HepG2 (cell line): ENCODE measurements around the gene ENTPD6. TPM values are rescaled to one million over a fixed set of nuclear protein-coding genes. Genes with fewer than 3 reads are reported as not detected.

Experiments used
- ATAC-seq: fragments of 200-7000 bp; cut with Tn5 transposase; 3 replicates; pipeline ENCODE4 v1.9.1; 2020; ENCODE audit warnings: mild to moderate bottlenecking, moderate library complexity
- BruUV-seq: library from RNA; stranded (reverse); fragments of 400-500 nt; replicated peaks from 2 replicates; lab custom pipeline; 2021; lab: Mats Ljungman, UMichigan
- CTCF ChIA-PET: fragments of 300-600 bp; formaldehyde crosslinking; extraction: SDS; loops from one replicate; lab custom pipeline; 2021; ENCODE audit warnings: low total read pairs, inconsistent platforms, low intra/inter-chr PET ratio; lab: Yijun Ruan, JAX
- POLR2A ChIA-PET: fragments of 350-600 bp; sonication (Branson Sonifier 250); formaldehyde crosslinking; loops from one replicate; lab custom pipeline; 2020; ENCODE audit warnings: antibody characterized with exemption, inconsistent platforms; lab: Yijun Ruan, JAX
- DNase-seq: peaks from one replicate; pipeline ENCODE4 v3.0.0-alpha.2; 2015; ENCODE audit warnings: low spot score
- FAIRE-seq: peaks from 3 replicates; lab custom pipeline; 2011; peaks lifted over from hg19 to GRCh38; lab: Jason Lieb, UNC
- H2AFZ ChIP-seq: one replicate; pipeline ENCODE4 v1.6.1; 2011; ENCODE audit warnings: low read length, inconsistent platforms
- H3K27ac ChIP-seq: fragments of 300-600 bp; 3 replicates; pipeline ENCODE4 v1.8.0; 2011; ENCODE audit warnings: mixed run types, mild to moderate bottlenecking, mixed read lengths, low read length, inconsistent platforms; ENCODE audit not compliant: insufficient read depth; ENCODE audit errors: extremely low read length
- H3K27me3 ChIP-seq, 2 experiments: fragments of 200-600 bp in 1 of 2; 2 replicates in 1 of 2; 3 replicates in 1 of 2; pipeline versions ENCODE4 v1.6.0 to v1.8.0; 2011; ENCODE audit warnings: low read length in 2 of 2, mild to moderate bottlenecking in 2 of 2, moderate library complexity in 2 of 2, inconsistent platforms in 1 of 2; ENCODE audit not compliant: insufficient read depth in 2 of 2, control insufficient read depth in 1 of 2
- H3K36me3 ChIP-seq, 2 experiments: fragments of 200-600 bp in 1 of 2; replicated peaks in 1 of 2; 2 replicates in 1 of 2; 3 replicates in 1 of 2; pipeline versions ENCODE4 v1.5.1 to v1.8.0; 2011; ENCODE audit warnings: low read length in 2 of 2, inconsistent platforms in 1 of 2; ENCODE audit not compliant: insufficient read depth in 2 of 2, control insufficient read depth in 1 of 2
- H3K4me1 ChIP-seq: 2 replicates; pipeline ENCODE4 v1.5.1; 2012; ENCODE audit warnings: low read length, inconsistent platforms; ENCODE audit not compliant: insufficient read depth
- H3K4me2 ChIP-seq: 2 replicates; pipeline ENCODE4 v1.6.0; 2011; ENCODE audit warnings: low read depth, low read length, inconsistent platforms
- H3K4me3 ChIP-seq, 3 experiments: fragments of 200-600 bp in 1 of 3; sonication (generic), shearing (Covaris generic) in 1 of 3; replicated peaks in 1 of 3; 2 replicates each; pipeline ENCODE4 v1.5.1; 2011 to 2016; ENCODE audit warnings: low read length in 3 of 3, inconsistent platforms in 2 of 3, low read depth in 2 of 3, mild to moderate bottlenecking in 2 of 3, control low read depth in 1 of 3, mixed read lengths in 1 of 3; ENCODE audit not compliant: insufficient read depth in 1 of 3
- H3K79me2 ChIP-seq: one replicate; pipeline ENCODE4 v1.6.1; 2011; ENCODE audit warnings: low read length, inconsistent platforms; ENCODE audit not compliant: insufficient read depth
- H3K9ac ChIP-seq: 2 replicates; pipeline ENCODE4 v1.6.0; 2011; ENCODE audit warnings: mild to moderate bottlenecking, low read depth, low read length, inconsistent platforms; ENCODE audit not compliant: insufficient read depth
- H3K9me3 ChIP-seq: 2 replicates; pipeline ENCODE4 v1.5.1; 2012; ENCODE audit warnings: mild to moderate bottlenecking, low read length
- H4K20me1 ChIP-seq: 2 replicates; pipeline ENCODE4 v1.6.0; 2011; ENCODE audit warnings: inconsistent platforms, mild to moderate bottlenecking, low read length, moderate library complexity; ENCODE audit not compliant: insufficient read depth
- BRD4 ChIP-seq: sonication (generic); formaldehyde crosslinking; IDR thresholded peaks from 2 replicates; pipeline ENCODE4 v1.4.0; 2020; ENCODE audit warnings: missing genetic modification reagents
- KLF12 ChIP-seq: sonication (generic); formaldehyde crosslinking; IDR thresholded peaks from 2 replicates; pipeline ENCODE4 v1.4.0; 2020; ENCODE audit warnings: missing genetic modification reagents, borderline replicate concordance
- RCOR2 ChIP-seq: IDR thresholded peaks from 2 replicates; pipeline ENCODE4 v1.6.1; 2016; ENCODE audit warnings: missing biosample characterization, missing genetic modification reagents
- TEAD2 ChIP-seq: sonication (generic); formaldehyde crosslinking; IDR thresholded peaks from 2 replicates; pipeline ENCODE4 v1.9.0; 2021; ENCODE audit warnings: missing genetic modification reagents
- ZNF143 ChIP-seq: sonication (generic); formaldehyde crosslinking; IDR thresholded peaks from 2 replicates; pipeline ENCODE4 v1.4.0; 2020; ENCODE audit warnings: missing genetic modification reagents
- ZNF619 ChIP-seq: sonication (generic); formaldehyde crosslinking; IDR thresholded peaks from 2 replicates; pipeline ENCODE4 v1.4.0; 2020; ENCODE audit warnings: mild to moderate bottlenecking, missing genetic modification reagents
- ZNF768 ChIP-seq: sonication (generic); formaldehyde crosslinking; IDR thresholded peaks from 2 replicates; pipeline ENCODE4 v1.4.0; 2020; ENCODE audit warnings: missing genetic modification reagents
- ZNF839 ChIP-seq: sonication (generic); formaldehyde crosslinking; IDR thresholded peaks from 2 replicates; pipeline ENCODE4 v1.4.0; 2020; ENCODE audit warnings: missing genetic modification reagents, mild to moderate bottlenecking, borderline replicate concordance
- WGBS: methylation state at CpG from one replicate; pipeline ENCODE4 v1.1.6; 2017; ENCODE audit warnings: low lambda C conversion rate; 5-methylcytosine and 5-hydroxymethylcytosine counted together
- in situ Hi-C: cut with HindIII; loops from 2 replicates; pipeline ENCODE4 v1.10.0; 2017; ENCODE audit warnings: low pct_unique_long_range_greater_than_20kb; ENCODE audit not compliant: extremely low pct_ligation_motif_present
- intact Hi-C: fragments of 100-400 bp; cut with micrococcal nuclease; formaldehyde crosslinking; loops from one replicate; pipeline ENCODE4 v1.10.0; 2022; ENCODE audit not compliant: unreplicated experiment
- polyA plus RNA-seq, 8 experiments: library from polyadenylated mRNA; depleted of rRNA in 3 of 8; stranded (reverse) in 7 of 8; unstranded in 1 of 8; fragments of >200 nt; fragmentation: Illumina TruSeq in 4 of 8; extraction: Trizol in 4 of 8; gene quantifications; 2 replicates each; pipeline versions ENCODE4 v1.2.1 to v1.2.3, GENCODE V29; 2011 to 2016; ENCODE audit warnings: low read depth in 4 of 8, missing spikeins in 1 of 8, mixed read lengths in 1 of 8; ENCODE audit not compliant: insufficient read depth in 1 of 8
- total RNA-seq, 5 experiments: library from RNA; depleted of rRNA; stranded (reverse); fragments of >200 nt; fragmentation: Illumina TruSeq; extraction: Trizol; gene quantifications; 2 replicates each; pipeline ENCODE4 v1.2.3, GENCODE V29; 2016; ENCODE audit warnings: low read depth in 1 of 5
- TF ChIP-seq, protein P1 (sequence below): sonication (generic); formaldehyde crosslinking; IDR thresholded peaks from 2 replicates; pipeline ENCODE4 v1.4.0; 2020; ENCODE audit warnings: missing genetic modification reagents

The ENTPD6 gene
- total and polyA plus RNA-seq, 2 of the 13 experiments (the other 11 are each of a cell fraction or from before 2014, with no cell fraction given): 164 to 172 TPM

DNA sequence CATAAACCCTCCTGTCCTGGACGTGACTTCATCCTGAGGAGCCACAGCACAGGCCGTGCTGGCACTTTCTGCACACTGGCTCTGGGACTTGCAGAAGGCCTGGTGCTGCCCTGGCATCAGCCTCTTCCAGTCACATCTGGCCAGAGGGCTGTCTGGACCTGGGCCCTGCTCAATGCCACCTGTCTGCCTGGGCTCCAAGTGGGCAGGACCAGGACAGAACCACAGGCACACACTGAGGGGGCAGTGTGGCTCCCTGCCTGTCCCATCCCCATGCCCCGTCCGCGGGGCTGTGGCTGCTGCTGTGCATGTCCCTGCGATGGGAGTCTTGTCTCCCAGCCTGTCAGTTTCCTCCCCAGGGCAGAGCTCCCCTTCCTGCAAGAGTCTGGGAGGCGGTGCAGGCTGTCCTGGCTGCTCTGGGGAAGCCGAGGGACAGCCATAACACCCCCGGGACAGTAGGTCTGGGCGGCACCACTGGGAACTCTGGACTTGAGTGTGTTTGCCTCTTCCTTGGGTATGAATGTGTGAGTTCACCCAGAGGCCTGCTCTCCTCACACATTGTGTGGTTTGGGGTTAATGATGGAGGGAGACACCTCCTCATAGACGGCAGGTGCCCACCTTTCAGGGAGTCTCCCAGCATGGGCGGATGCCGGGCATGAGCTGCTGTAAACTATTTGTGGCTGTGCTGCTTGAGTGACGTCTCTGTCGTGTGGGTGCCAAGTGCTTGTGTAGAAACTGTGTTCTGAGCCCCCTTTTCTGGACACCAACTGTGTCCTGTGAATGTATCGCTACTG, 30.3 kb downstream of the ENTPD6 start:
- peaks cover 4 to 9% of the 10 kb centered on the region in 2 experiments; a peak in 2 of 5 replicates for H3K36me3 ChIP-seq
- H3K27me3 ChIP-seq: no peaks in the 10 kb centered on the region
- BruUV-seq: TSS peak; percentile 26
- H3K4me1 ChIP-seq: peaks cover 54% of the 10 kb centered on the region
- ChIA-PET CTCF (no interaction called here), POLR2A (interaction anchor here (2.2 to 6.5 kb wide), 3 partner anchors 11 to 31 kb away, joined by 13 to 72 read pairs (median 19); partner anchors contain the start of genes ENTPD6 and PYGB)
- no peak overlapping the region for H3K4me3 ChIP-seq
- in situ Hi-C loops: no loop called here
- H3K9me3 ChIP-seq: no peaks in the 10 kb centered on the region
- no peak for FAIRE-seq
- TF ChIP-seq BRD4 (CRISPR knock-in tag) (peak; percentile 22; the same call in 1 of the 2 replicates), ZNF839 (CRISPR knock-in tag) (peak; percentile 55; the same call in 1 of the 2 replicates), KLF12 (CRISPR knock-in tag) (0 out of 2 replicates have a peak, but pooled peaks have one; percentile 3), RCOR2 (no peak), ZNF768 (CRISPR knock-in tag) (peak; percentile 53; the same call in 1 of the 2 replicates), TEAD2 (CRISPR knock-in tag) (no peak), ZNF619 (CRISPR knock-in tag) (peak; percentile 50; the same call in 1 of the 2 replicates), ZNF143 (CRISPR knock-in tag) (0 out of 2 replicates have a peak, but pooled peaks have one; percentile 40)
- TF ChIP-seq, protein P1, sequence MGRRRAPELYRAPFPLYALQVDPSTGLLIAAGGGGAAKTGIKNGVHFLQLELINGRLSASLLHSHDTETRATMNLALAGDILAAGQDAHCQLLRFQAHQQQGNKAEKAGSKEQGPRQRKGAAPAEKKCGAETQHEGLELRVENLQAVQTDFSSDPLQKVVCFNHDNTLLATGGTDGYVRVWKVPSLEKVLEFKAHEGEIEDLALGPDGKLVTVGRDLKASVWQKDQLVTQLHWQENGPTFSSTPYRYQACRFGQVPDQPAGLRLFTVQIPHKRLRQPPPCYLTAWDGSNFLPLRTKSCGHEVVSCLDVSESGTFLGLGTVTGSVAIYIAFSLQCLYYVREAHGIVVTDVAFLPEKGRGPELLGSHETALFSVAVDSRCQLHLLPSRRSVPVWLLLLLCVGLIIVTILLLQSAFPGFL (CRISPR knock-in tag): 0 out of 2 replicates have a peak, but pooled peaks have one; percentile 30
- 100% methylated on average over 9 of the region's 16 CpGs for WGBS
- no peak overlapping the region for H3K9ac ChIP-seq
- DNase-seq: no peak
- no peak for ATAC-seq
- intact Hi-C loops: no loop called here
- no peaks in the 10 kb centered on the region for H4K20me1 ChIP-seq
- H3K79me2 ChIP-seq: no peaks in the 10 kb centered on the region
- H3K27ac ChIP-seq: no peak overlapping the region
- no peak overlapping the region for H2AFZ ChIP-seq
- no peak overlapping the region for H3K4me2 ChIP-seq
